ENCODE data around the gene TNP2. TPM values are rescaled to one million over a fixed set of nuclear protein-coding genes. Genes with fewer than 3 reads are reported as not detected.

TNP2 gene
- total and polyA plus RNA-seq, 2 experiments from 2014 or later = not detected

GRCh38 chr16:11285842-11286241, 16.7 kb upstream of the TNP2 start:
- no peak overlapping the region for H2AFZ ChIP-seq
- TF ChIP-seq JUNB (IDR thresholded peaks at IDR 0.05; ENCODE audit: unreplicated experiment) (no peak), POLR2AphosphoS5 (IDR thresholded peaks at IDR 0.05; ENCODE audit: low read depth) (no peak), ETS1 (IDR thresholded peaks at IDR 0.05) (no peak)
- no peaks in the 10 kb centered on the region for H3K27me3 ChIP-seq (ENCODE audit: insufficient read depth)
- Mint-ChIP-seq H3K36me3 (ENCODE audit: low read depth) (no peaks in the 10 kb centered on the region), H3K4me1 (peaks cover 10% of the 10 kb centered on the region), H3K27ac (no peak overlapping the region), H3K9me3 (no peaks in the 10 kb centered on the region), H3K27me3 (ENCODE audit: insufficient read depth, low read depth, poor library complexity) (peaks cover 8% of the 10 kb centered on the region), H3K4me3 (no peak overlapping the region)
- H3K4me1 ChIP-seq (ENCODE audit: insufficient read depth) = peaks cover 4% of the 10 kb centered on the region; the same call in 1 of the 2 replicates
- no peak overlapping the region for H3K27ac ChIP-seq (ENCODE audit: low read depth)
- H3K36me3 ChIP-seq (ENCODE audit: insufficient read depth) = no peaks in the 10 kb centered on the region
- no peak for ATAC-seq
- H3K4me3 ChIP-seq = no peak overlapping the region
- no peak overlapping the region for H3K4me2 ChIP-seq
- no peaks in the 10 kb centered on the region for H3K79me2 ChIP-seq (replicated peaks; ENCODE audit: insufficient read depth)
- H3K9me2 ChIP-seq (ENCODE audit: insufficient read depth) = no peaks in the 10 kb centered on the region
- H3F3A ChIP-seq (replicated peaks; ENCODE audit: low read depth) = 0 out of 2 replicates have a peak, but pooled peaks cover 4% of the 10 kb centered on the region
- no peaks in the 10 kb centered on the region for H4K20me1 ChIP-seq (replicated peaks; ENCODE audit: insufficient read depth)
- no peak for DNase-seq (ENCODE audit: low spot score)

GRCh38 chr16:11283820-11284248, 14.7 kb upstream of the TNP2 start:
- DNase-seq (ENCODE audit: low spot score) (no peak), ATAC-seq (no peak; the same call in 2 of the 3 replicates)
- Histone ChIP-seq H3K4me3 (no peak overlapping the region), H3F3A (replicated peaks; ENCODE audit: low read depth) (0 out of 2 replicates have a peak, but pooled peaks cover 2% of the 10 kb centered on the region), H2AFZ (peak overlapping the region; percentile 63; the same call in 1 of the 2 replicates), H3K9me2 (ENCODE audit: insufficient read depth) (no peaks in the 10 kb centered on the region), H3K4me1 (ENCODE audit: insufficient read depth) (peaks cover 4% of the 10 kb centered on the region; the same call in 1 of the 2 replicates), H3K27ac (ENCODE audit: low read depth) (no peak overlapping the region), H3K36me3 (ENCODE audit: insufficient read depth) (no peaks in the 10 kb centered on the region), H4K20me1 (replicated peaks; ENCODE audit: insufficient read depth) (no peaks in the 10 kb centered on the region), H3K27me3 (ENCODE audit: insufficient read depth) (no peaks in the 10 kb centered on the region), H3K79me2 (replicated peaks; ENCODE audit: insufficient read depth) (no peaks in the 10 kb centered on the region), H3K4me2 (no peak overlapping the region)
- no peak overlapping the region for H3K4me3 Mint-ChIP-seq
- H3K27ac Mint-ChIP-seq = no peak overlapping the region
- no peak for TF ChIP-seq ZNF114 (CRISPR knock-in tag; IDR thresholded peaks at IDR 0.05)
- no peak for TF ChIP-seq ZNF331 (CRISPR knock-in tag; IDR thresholded peaks at IDR 0.05; ENCODE audit: low read depth)
- no peak for TF ChIP-seq ETS1 (IDR thresholded peaks at IDR 0.05)
- no peak for TF ChIP-seq POLR2AphosphoS5 (IDR thresholded peaks at IDR 0.05; ENCODE audit: low read depth)
- no peak for TF ChIP-seq NANOG (IDR thresholded peaks at IDR 0.05; ENCODE audit: borderline replicate concordance)
- TF ChIP-seq REST (IDR thresholded peaks at IDR 0.05; ENCODE audit: unreplicated experiment) = peak; percentile 38
- TF ChIP-seq CREB1 (CRISPR knock-in tag; IDR thresholded peaks at IDR 0.05; ENCODE audit: low read depth) = no peak
- no peak for TF ChIP-seq EZH2phosphoT487 (IDR thresholded peaks at IDR 0.05; ENCODE audit: unreplicated experiment)
- peak in 1 of 2 experiments; percentile 34; a peak in 2 of 4 replicates for TF ChIP-seq CTCF (conservative IDR thresholded peaks at IDR 0.05; ENCODE audit: low read depth in 2 of 2)
- H3K4me1 Mint-ChIP-seq = peaks cover 3% of the 10 kb centered on the region
- H3K9me3 Mint-ChIP-seq = no peaks in the 10 kb centered on the region
- H3K27me3 Mint-ChIP-seq (ENCODE audit: insufficient read depth, low read depth, poor library complexity) = peaks cover 8% of the 10 kb centered on the region
- H3K36me3 Mint-ChIP-seq (ENCODE audit: low read depth) = no peaks in the 10 kb centered on the region
